ENCODE data around the gene FBXO38. TPM values are rescaled to one million over a fixed set of nuclear protein-coding genes. Genes with fewer than 3 reads are reported as not detected.

Gene FBXO38, protein sequence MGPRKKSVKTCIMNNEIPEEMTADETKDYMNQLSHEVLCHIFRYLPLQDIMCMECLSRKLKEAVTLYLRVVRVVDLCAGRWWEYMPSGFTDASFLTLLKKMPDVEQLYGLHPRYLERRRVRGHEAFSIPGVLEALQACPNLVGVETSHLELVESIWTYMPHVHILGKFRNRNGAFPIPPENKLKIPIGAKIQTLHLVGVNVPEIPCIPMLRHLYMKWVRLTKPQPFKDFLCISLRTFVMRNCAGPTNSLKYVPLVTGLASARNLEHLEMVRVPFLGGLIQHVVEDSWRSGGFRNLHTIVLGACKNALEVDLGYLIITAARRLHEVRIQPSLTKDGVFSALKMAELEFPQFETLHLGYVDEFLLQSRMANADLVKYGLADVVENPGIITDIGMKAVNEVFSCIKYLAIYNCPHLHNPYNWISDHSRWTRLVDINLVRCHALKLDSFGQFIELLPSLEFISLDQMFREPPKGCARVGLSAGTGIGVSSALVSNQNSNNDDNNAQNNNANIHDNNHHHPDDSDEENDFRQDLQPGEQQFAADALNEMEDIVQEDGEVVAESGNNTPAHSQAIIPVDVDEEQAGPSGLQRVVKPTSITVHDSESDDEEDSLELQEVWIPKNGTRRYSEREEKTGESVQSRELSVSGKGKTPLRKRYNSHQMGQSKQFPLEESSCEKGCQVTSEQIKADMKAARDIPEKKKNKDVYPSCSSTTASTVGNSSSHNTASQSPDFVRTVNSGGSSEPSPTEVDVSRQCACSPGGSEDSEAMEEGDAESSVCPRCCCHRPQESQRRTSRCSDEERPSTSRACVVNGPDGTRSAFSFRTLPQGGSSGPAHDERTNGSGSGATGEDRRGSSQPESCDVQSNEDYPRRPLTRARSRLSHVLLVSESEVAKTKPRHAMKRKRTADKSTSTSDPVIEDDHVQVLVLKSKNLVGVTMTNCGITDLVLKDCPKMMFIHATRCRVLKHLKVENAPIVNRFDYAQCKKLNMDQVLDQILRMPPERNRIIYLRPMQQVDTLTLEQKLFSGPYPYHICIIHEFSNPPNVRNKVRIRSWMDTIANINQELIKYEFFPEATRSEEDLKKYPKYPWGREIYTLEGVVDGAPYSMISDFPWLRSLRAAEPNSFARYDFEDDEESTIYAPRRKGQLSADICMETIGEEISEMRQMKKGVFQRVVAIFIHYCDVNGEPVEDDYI
- 32.8 TPM for total RNA-seq
- long read RNA-seq, full-length matches to known transcripts: 2 of 6 reads
- long read RNA-seq, partial matches to known transcripts: 3 of 6 reads
- long read RNA-seq, other reads (novel, unspliced or antisense): 1 of 6 reads

DNA sequence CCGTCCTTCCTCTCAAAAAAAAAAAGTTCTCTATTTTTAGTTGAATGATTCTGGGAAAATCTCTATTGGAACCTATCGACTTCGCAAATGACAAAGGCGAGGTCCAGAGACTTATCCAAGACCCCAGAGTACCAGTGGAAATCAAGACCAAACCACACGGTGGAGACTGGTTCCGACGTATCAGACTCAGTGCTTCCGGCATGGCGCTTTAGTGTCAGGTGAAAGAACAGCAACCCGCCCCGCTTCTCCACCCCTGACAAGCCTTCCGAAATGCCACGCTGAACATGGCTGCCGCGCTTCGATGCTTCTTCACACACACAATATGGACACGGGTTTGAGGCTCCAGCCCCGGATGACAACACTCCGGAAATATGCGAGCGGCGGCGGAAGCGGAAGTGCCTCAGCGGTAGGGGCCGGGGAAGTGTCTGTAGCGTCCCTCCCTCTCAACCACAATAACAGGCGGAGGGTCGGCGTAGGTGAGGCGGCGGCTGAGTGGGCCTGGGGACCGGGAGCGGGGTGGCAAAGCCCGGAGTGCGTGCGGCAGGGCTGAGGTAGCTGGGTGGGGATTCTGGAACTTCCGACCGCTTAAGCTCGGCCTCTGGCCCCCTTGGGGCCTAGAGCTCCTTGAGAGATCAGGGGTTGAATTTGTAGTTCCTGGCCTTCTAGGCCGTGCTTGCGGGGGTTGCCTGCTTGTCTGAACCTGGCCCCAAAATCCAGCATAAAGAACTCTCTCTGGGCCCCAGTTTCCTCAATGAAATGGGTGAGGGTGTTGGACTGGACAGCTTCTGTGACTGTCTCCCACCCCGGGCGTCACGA is at the start of gene FBXO38:
TSS of gene FBXO38 (plus strand) at position 395 of the 816 bp plus-strand sequence. CDS start 10,819 bp downstream, outside the sequence.
- ATAC-seq: peak; percentile 99
- DNase-seq (ENCODE audit: missing footprints): peak; percentile 97
- intact Hi-C loops (cut with DNase I): no loop called here

DNA sequence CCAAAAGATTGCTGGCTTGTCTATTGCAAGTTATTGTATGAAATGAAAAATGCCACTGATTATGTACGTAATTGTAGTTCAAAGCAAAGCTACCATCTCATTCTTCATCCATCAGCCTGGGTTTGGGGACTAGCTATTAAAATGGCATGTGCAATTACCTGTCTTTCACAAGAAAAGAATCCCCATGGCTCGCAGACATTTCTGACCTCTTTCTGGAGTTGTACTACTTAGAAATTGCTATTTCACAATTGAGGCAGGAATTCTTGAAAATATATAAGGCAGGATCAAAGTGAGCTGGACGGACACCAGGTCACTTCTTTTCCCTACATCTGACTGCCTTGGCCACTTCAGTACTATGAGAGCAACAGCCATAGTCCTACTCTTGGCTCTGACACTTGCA is 48.5 kb upstream of the FBXO38 start, which contains the start of gene SPINK9:
TSS of gene SPINK9 (plus strand) at position 301 of the 400 bp plus-strand sequence. CDS start at position 356, 55 bp downstream.
- intact Hi-C loops (cut with DNase I): no loop called here
- DNase-seq (ENCODE audit: missing footprints): no peak
- ATAC-seq: no peak

DNA sequence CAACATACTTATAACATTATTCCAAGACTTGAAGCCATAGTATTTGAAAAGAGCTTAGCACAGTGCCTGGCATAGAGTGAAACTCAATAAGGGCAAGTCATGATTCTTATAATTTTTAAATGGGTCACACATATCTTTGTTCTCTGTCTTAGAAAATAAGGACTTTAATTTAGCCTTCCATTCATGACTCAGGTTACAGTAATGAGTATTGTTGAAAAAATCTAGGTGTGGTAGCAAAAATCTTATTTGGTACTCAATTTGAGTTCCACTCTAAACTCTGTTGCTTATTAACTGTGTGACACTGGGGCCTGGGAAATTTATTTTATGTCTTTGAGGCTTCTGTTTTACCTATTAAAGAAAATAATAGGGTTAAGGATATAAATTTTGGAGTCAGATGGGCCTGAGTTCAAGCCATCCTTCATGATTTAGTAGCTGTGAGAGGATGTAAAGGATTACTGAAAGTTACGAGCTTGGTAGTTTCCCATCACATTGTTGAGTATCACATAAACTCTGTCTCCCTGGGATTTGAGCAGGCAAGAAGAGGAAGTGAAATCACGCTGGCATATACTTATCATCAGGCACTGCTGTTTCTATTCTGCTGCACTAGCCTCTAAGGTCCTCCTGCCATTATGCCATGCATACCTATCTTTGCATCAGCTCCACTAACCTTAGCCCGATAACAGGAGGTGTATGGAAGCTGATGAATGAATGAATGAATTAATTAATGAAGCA is 46.9 kb upstream of the FBXO38 start:
- no peak for ATAC-seq
- intact Hi-C loops (cut with DNase I): no loop called here
- DNase-seq (ENCODE audit: missing footprints): no peak

DNA sequence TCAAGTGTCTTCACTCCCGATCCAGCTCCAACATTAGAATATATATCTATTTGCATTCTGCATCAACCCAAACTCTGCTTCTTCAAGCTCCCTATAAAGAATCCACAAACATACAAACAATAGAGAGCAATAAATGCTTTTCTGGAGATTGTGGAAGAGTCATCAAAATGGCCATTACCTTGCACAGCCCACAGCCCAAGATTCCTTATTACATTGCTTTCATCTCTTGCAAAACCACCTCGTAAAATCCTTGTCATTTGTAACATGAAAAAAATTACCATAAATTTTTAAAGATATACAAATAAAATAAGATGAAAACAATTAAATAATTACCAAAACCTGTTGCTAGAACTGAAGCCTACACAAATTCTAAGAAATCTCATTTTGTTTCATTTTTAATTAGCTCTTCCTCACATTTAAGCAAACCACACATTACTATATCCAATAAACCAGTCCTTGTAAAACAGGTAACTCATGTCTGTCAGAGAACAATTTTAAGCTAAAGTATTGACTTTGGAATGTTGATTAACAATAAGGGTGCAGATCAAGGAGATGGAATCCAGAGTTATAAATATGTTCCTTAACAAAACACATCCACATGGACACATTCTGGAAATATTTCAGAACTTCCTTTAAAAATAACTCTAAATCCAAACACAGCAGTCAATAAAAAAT is 41.2 kb upstream of the FBXO38 start:
- intact Hi-C loops (cut with DNase I): no loop called here
- DNase-seq (ENCODE audit: missing footprints) (no peak), ATAC-seq (no peak)

DNA sequence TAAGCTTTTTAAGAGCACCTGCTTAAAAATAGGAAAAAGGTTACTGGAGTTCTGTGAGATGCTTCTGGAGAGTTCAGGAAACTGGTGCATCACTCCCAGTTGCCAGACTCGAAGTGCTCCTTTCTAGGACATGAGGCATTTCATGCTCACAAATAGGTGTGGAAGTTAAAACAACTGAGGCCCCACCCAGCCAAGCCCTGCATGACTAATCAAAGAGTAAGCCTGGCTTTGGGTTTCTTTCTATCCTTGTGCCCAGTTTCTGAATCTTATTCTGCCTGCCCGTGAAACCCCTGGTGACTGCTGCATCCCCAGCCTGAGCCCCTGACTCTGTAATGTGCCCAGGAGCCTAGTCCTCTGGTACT is 40.7 kb upstream of the FBXO38 start:
- intact Hi-C loops (cut with DNase I): no loop called here
- no peak for DNase-seq (ENCODE audit: missing footprints)
- no peak for ATAC-seq

DNA sequence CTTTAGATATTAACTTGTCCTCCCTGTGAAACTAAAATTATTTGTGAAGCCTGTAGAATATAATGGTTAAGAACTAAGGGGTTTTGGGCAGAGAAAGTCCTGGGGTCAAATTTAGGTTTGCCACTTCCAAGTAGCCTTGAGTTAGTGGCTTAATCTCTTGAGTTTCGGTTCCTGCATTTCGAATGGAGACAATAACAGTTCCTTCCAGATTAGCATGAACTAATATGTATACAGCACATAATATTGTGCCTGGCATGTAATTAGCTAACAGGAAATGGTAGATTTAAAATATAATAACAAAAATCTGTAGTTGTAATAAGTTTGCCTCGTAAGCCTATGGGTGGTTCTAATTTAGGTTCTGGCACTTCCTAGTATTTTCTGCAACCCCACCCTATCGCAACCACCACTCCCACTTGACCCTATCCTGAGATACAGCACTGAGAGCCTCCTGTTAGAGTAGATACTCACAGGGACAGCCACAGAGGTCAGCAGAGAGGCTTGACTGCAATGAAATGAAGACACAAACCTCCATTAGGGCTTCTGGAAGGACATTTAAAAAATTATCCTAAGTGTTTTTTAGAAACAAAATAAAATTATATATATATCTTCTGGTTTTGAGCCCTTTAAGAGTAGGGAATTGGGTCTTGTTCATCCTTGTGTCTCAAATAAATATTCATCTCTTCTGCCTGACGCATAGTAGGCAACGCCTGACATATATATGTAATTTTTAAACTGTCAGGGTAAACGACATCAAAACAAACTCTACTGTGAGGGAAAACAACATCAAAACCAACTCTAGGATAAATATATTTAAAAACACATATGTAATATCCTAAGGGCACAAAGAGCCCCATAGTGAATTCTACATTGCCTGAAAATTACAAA is 39.9 kb upstream of the FBXO38 start:
- DNase-seq (ENCODE audit: missing footprints): no peak
- intact Hi-C loops (cut with DNase I): no loop called here
- ATAC-seq: no peak

DNA sequence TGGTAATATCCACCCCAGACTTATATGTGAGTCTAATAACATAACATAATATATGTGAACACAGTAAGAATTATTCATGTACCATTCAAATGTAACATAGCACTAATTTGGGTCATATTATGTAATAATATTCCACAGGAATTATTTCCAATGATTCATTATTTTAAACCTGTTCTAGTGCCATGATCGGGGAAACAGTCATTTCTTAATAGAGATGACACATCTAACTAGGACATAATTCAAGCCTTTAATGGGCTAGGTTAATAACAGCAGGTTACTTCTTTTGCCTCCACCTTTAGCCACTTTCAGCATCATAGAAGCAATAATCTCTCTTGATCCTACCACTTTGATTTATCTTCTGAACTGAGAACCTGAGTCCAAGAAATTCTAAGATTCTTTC is 36.1 kb upstream of the FBXO38 start:
- intact Hi-C loops (cut with DNase I): no loop called here
- DNase-seq (ENCODE audit: missing footprints) (no peak), ATAC-seq (no peak)

DNA sequence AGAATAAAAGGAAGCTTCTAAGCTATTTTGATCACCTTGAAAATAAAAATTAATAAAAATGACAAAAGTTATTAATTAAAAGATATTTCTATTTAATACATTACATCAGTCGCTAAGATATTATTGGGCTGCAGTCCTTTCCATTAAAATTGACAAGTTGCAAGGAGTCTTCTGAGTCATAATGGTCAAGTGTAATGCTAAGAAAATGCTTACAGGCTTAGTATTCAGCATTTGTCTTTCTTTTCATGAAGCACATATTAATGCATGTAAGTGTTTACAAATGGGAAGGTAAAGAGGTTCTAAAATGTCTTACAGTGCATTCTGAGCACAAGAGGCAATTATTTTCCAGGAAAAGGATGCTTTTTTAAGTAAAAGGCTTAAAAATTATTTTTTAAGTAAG is 31.1 kb upstream of the FBXO38 start:
- no peak for ATAC-seq
- intact Hi-C loops (cut with DNase I): no loop called here
- DNase-seq (ENCODE audit: missing footprints): no peak

DNA sequence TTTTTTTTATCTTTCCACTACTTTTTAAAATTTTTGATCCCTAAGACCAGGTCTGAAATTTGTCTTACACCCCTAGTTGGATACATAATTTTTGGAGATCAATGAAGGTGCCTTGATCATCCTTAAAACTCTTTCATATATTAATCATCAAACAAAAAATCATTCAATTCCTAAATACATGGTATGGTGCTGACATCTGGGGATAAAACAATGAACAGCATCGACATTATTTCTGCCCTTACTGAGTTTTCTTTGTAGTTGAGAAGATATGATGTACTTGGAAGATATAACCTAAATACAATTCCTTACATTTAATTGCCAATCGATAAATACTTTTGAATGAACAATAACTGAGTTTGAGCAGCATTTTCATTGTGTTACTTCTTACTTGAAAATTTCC is 30.1 kb upstream of the FBXO38 start:
- intact Hi-C loops (cut with DNase I): no loop called here
- ATAC-seq (no peak), DNase-seq (ENCODE audit: missing footprints) (no peak)

DNA sequence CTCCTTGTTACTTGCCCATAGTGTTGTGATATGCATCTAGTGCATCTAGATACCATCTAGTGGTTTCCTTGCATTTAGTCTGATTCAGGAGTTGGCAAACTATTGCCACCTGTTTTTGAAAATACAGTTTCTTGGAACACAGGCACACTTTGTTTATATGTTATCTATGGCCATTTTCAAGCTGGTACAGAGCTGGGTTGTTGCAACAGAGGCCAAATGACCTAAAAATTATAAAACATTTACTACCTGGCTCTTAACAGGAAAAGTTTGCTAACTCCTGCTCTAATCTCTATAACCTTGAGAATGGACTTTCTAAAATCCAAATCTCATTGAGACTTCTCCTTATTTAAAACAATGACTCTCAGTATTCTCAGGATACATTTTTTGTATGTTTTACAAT is 19.4 kb upstream of the FBXO38 start:
- no peak for ATAC-seq
- intact Hi-C loops (cut with DNase I): loop anchor here (10.0 kb wide), 1 partner anchor 70 kb away; no protein-coding TSS in a partner anchor
- no peak for DNase-seq (ENCODE audit: missing footprints)

DNA sequence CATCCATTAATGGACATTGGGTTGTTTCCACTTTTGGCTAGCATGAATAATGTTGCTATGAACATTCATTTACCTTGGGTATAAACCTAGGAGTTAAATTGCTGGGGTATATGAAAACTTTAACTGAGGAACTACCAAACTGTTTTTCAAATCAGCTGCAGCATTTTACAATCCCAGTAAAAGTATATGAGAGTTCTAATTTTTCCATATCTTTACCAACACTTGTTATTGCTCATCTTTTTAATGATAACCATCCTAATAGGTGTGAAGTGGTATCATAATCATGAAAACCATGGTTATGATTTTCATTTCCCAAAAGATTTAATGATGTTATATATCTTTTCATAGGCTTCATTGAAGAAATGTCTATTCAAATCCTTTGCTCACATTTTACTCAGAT is 15.5 kb upstream of the FBXO38 start:
- ATAC-seq (no peak), DNase-seq (ENCODE audit: missing footprints) (no peak)
- intact Hi-C loops (cut with DNase I): loop anchor here (10.0 kb wide), 1 partner anchor 73 kb away; no protein-coding TSS in a partner anchor

DNA sequence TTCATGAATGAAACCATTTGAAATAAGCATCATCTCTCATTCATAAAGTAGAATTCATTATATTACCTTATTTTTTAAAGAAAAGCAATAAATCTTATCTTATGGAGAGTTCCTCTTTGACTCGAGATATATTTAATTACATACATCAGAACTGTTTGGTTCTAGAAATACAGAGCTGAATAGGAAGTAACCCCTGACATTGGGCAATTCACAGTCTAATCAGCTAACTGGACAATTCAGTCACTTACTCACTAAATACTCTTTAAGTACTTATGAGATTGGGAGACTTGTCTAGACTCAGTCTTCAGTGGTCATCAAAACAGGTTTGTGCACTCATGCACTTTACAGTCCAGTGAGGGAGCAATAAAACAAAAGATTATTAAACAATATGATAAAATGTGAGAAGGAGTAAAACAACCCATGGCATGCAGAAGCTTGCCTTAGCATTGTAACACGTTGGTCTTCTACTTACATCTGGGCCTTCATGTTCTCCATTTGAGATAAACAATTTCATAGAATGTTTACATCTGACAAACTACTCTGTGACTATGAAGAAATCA is 11.5 kb upstream of the FBXO38 start:
- no peak for DNase-seq (ENCODE audit: missing footprints)
- intact Hi-C loops (cut with DNase I): loop anchor here (10.0 kb wide), 1 partner anchor 197 kb away; no protein-coding TSS in a partner anchor
- ATAC-seq: no peak

DNA sequence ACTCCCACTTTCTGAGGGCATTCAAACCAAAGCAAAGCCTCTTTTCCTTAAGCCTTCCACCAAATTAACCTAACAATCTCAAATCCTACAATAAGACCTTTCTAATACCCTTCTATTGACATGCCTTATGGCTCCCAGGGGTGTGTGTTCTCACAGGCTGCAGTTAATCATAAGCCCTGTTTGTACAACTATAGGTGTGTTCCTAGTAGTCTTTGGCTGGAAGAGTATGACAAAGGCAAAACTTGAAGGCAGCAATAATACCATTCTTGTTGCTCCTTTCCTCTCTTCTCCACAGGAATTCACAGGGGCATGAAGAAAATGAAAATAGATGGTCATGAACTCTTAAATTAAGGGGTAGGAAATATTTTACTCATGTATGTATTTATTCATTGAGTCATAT is 10.9 kb upstream of the FBXO38 start:
- intact Hi-C loops (cut with DNase I): loop anchor here (10.0 kb wide), 1 partner anchor 198 kb away; no protein-coding TSS in a partner anchor

DNA sequence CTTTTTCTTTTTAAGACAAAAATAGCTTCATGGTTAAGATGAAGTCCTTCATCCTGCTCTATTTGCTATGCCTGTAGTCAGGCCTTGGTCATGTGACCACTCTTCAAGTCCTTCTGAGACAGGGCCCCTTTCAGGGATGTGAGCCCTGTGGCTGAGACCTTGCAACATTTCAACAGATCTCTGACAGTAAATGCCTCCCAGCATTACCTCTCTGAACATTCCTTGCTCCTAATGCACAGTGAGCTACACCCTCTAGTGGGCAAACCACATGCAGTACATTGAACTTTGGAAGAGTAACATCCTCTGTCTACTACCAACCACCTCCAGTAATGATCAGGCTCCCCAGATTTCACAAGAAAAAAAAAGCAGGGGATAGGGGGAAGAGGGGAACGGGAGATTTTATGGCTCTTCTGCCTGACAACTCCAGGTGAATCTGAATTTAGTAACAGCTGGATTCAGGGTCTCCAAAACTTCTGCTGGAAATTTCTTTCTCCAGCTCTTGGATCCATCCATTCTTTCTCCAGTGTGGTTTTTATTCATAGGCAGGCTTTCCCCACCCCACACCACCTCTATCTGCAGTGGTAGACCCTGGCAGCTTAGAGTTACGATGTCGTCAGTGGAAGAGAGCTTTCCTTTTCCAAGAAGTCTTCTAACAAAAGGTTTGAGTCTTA is 8.9 kb upstream of the FBXO38 start:
- DNase-seq (ENCODE audit: missing footprints): no peak
- intact Hi-C loops (cut with DNase I): loop anchor here (10.0 kb wide), 1 partner anchor 200 kb away; no protein-coding TSS in a partner anchor
- ATAC-seq: peak; percentile 48

More for the DNA sequence above, 10.9 kb upstream of the FBXO38 start:
- ATAC-seq (no peak), DNase-seq (ENCODE audit: missing footprints) (no peak)

DNA sequence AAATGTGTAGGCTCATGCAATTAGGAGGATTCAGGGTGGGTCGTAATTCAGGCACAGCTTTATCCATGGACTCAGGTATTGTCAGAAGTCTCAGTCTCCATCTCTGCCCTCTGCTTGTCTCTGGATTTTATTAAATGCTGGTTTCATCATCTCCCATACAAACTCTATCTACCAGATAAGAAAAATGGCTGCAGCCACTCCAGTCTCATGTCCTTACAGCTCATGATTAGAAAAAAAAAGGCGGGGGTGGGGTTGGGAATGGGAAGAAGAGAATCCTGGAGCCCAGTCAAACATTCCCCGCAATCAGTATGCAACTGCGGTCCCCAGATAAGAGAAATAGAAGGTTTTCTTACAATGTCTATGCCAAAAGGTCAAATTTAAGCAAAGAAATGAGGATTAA is 7.6 kb upstream of the FBXO38 start:
- intact Hi-C loops (cut with DNase I): loop anchor here (10.0 kb wide), 1 partner anchor 201 kb away; no protein-coding TSS in a partner anchor
- ATAC-seq (no peak), DNase-seq (ENCODE audit: missing footprints) (no peak)

Measured in Right ventricle myocardium inferior (tissue), 1 donor.